K562 (cell line): Measurements from ENCODE around the gene PCDH1. TPM values are rescaled to one million over a fixed set of nuclear protein-coding genes. Genes with fewer than 3 reads are reported as not detected.

Experiments
- EWSR1 ChIP-seq: fragments of 450-650 bp; IDR thresholded peaks from 2 replicates; pipeline ENCODE4 v1.6.1; 2018; ENCODE audit warnings: borderline replicate concordance, mild to moderate bottlenecking, low read depth, moderate library complexity; ENCODE audit not compliant: partially characterized antibody
- FOXA3 ChIP-seq, 2 experiments: fragments of 450-650 bp in 1 of 2; sonication (generic) in 1 of 2; formaldehyde crosslinking; IDR thresholded peaks in 1 of 2; conservative IDR thresholded peaks in 1 of 2; 2 replicates each; pipeline versions ENCODE4 v1.4.0 to v1.8.0; 2020 to 2022; ENCODE audit warnings: mild to moderate bottlenecking in 2 of 2, missing genetic modification reagents in 1 of 2
- GTF2E2 ChIP-seq: fragments of 200-800 bp; sonication (Bioruptor generic); IDR thresholded peaks from 2 replicates; pipeline ENCODE4 v1.6.1; 2016; ENCODE audit warnings: missing genetic modification characterization, missing compliant biosample characterization
- HDAC3 ChIP-seq: fragments of 450-650 bp; IDR thresholded peaks from 2 replicates; pipeline ENCODE4 v1.6.1; 2018; ENCODE audit warnings: borderline replicate concordance, mild to moderate bottlenecking, moderate library complexity; ENCODE audit not compliant: partially characterized antibody
- HMBOX1 ChIP-seq: sonication (generic); IDR thresholded peaks from 2 replicates; pipeline ENCODE4 v1.6.1; 2016
- HNRNPK ChIP-seq: fragments of 200-400 bp; formaldehyde crosslinking; IDR thresholded peaks from one replicate; pipeline ENCODE4 v1.6.1; 2018; ENCODE audit warnings: mild to moderate bottlenecking, low read depth, low read length; ENCODE audit not compliant: poor library complexity, severe bottlenecking
- NCOA6 ChIP-seq: fragments of 450-650 bp; IDR thresholded peaks from 2 replicates; pipeline ENCODE4 v1.6.1; 2017; ENCODE audit warnings: mild to moderate bottlenecking
- PRDM10 ChIP-seq: fragments of 450-650 bp; IDR thresholded peaks from 2 replicates; pipeline ENCODE4 v1.6.1; 2018; ENCODE audit not compliant: partially characterized antibody
- PRMT5 ChIP-seq: sonication (generic); formaldehyde crosslinking; IDR thresholded peaks from 2 replicates; pipeline ENCODE4 v1.5.0; 2020; ENCODE audit warnings: missing genetic modification reagents
- RAD21 ChIP-seq, 2 experiments: fragments of 250-450 bp in 1 of 2; fragments of 450-650 bp in 1 of 2; sonication (Bioruptor Pico) in 1 of 2; formaldehyde crosslinking in 1 of 2; IDR thresholded peaks in 1 of 2; conservative IDR thresholded peaks in 1 of 2; 2 replicates each; pipeline versions ENCODE4 v1.4.0 to v1.8.0; 2020 to 2022; ENCODE audit warnings: mild to moderate bottlenecking in 2 of 2, moderate library complexity in 1 of 2
- SFPQ ChIP-seq: fragments of 200-400 bp; formaldehyde crosslinking; IDR thresholded peaks from 2 replicates; pipeline ENCODE4 v1.6.1; 2017; ENCODE audit warnings: mild to moderate bottlenecking, low read depth, low read length, moderate library complexity
- SLC30A9 ChIP-seq: fragments of 250-450 bp; sonication (Bioruptor Pico); IDR thresholded peaks from 2 replicates; pipeline ENCODE4 v1.8.0; 2022; ENCODE audit warnings: mild to moderate bottlenecking, moderate library complexity
- SMAD3 ChIP-seq: fragments of 450-650 bp; formaldehyde crosslinking; conservative IDR thresholded peaks from 2 replicates; pipeline ENCODE4 v1.4.0; 2020; ENCODE audit warnings: mild to moderate bottlenecking
- SMARCE1 ChIP-seq: fragments of 450-650 bp; IDR thresholded peaks from 2 replicates; pipeline ENCODE4 v1.7.1; 2016; ENCODE audit warnings: mild to moderate bottlenecking
- SUPT5H ChIP-seq: fragments of 450-650 bp; IDR thresholded peaks from 2 replicates; pipeline ENCODE4 v1.6.1; 2016
- TEAD2 ChIP-seq: fragments of 450-650 bp; IDR thresholded peaks from 2 replicates; pipeline ENCODE4 v1.6.1; 2016; ENCODE audit warnings: missing genetic modification characterization, control low read depth, missing compliant biosample characterization
- ZNF140 ChIP-seq: fragments of 250-450 bp; sonication (Bioruptor Pico); IDR thresholded peaks from 2 replicates; pipeline ENCODE4 v1.8.0; 2021; ENCODE audit warnings: moderate library complexity, mild to moderate bottlenecking, inconsistent platforms
- ZNF217 ChIP-seq: sonication (generic); formaldehyde crosslinking; IDR thresholded peaks from 2 replicates; pipeline ENCODE4 v1.8.0; 2022; ENCODE audit warnings: mild to moderate bottlenecking, missing genetic modification reagents
- ZNF408 ChIP-seq: fragments of 250-450 bp; sonication (Bioruptor Pico); IDR thresholded peaks from 2 replicates; pipeline ENCODE4 v1.4.0; 2020; ENCODE audit warnings: low read depth, mild to moderate bottlenecking, moderate library complexity
- ZNF586 ChIP-seq: fragments of 450-650 bp; formaldehyde crosslinking; conservative IDR thresholded peaks from 2 replicates; pipeline ENCODE4 v1.4.0; 2020; ENCODE audit warnings: mild to moderate bottlenecking, moderate library complexity
- polyA plus RNA-seq, 8 experiments: library from polyadenylated mRNA; depleted of rRNA in 4 of 8; stranded (reverse) in 5 of 8; unstranded in 3 of 8; fragments of >200 nt; fragmentation: Nextera tagmentation in 2 of 8; fragmentation: Illumina TruSeq in 1 of 8; extraction: Ambion mirVana in 2 of 8; extraction: Trizol in 1 of 8; gene quantifications; 2 replicates each; pipeline versions ENCODE4 v1.2.1 to v1.2.3, GENCODE V29; 2011 to 2014; ENCODE audit warnings: inconsistent platforms in 1 of 8, missing spikeins in 1 of 8
- total RNA-seq, 7 experiments: library from RNA; depleted of rRNA in 6 of 7; stranded (reverse); fragments of >200 nt in 6 of 7; fragmentation: Illumina TruSeq in 2 of 7; extraction: Trizol in 2 of 7; gene quantifications; 2 replicates each; pipeline versions ENCODE4 v1.2.1 to v1.2.3, GENCODE V29; 2011 to 2021; ENCODE audit warnings: low replicate concordance in 1 of 7

PCDH1 gene
- total and polyA plus RNA-seq, 9 of the 15 experiments (the other 6 are each of a cell fraction or from before 2014, with no cell fraction given), result 0.11 to 3.6 (median 1.9) TPM; not detected in 1

GRCh38 chr5:141878711-141879425 is 658 bp upstream of the PCDH1 start (continued):
- no peak for TF ChIP-seq SFPQ
- TF ChIP-seq SMAD3 (CRISPR knock-in tag), result no peak
- TF ChIP-seq ZNF586 (CRISPR knock-in tag), result no peak
- TF ChIP-seq ZNF140 (CRISPR knock-in tag), result no peak
- peak; percentile 32 for TF ChIP-seq PRDM10
- TF ChIP-seq PRMT5 (CRISPR knock-in tag), result no peak
- no peak for TF ChIP-seq EWSR1
- TF ChIP-seq HNRNPK, result no peak
- no peak for TF ChIP-seq SLC30A9 (CRISPR knock-in tag)
- TF ChIP-seq ZNF217 (CRISPR knock-in tag), result no peak
- TF ChIP-seq SUPT5H, result no peak
- TF ChIP-seq RAD21 (CRISPR knock-in tag; conservative IDR thresholded peaks at IDR 0.05 in 1 of 2, IDR thresholded peaks at IDR 0.05 in 1 of 2), result peak; percentile 84 to 93
- peak; percentile 22; the same call in 1 of the 2 replicates for TF ChIP-seq SMARCE1
- TF ChIP-seq HMBOX1, result no peak
- no peak for TF ChIP-seq TEAD2 (tag)
- TF ChIP-seq NCOA6, result no peak
- no peak for TF ChIP-seq GTF2E2 (tag)
- no peak for TF ChIP-seq ZNF408 (CRISPR knock-in tag)
- no peak for TF ChIP-seq FOXA3 (CRISPR knock-in tag; conservative IDR thresholded peaks at IDR 0.05 in 1 of 2, IDR thresholded peaks at IDR 0.05 in 1 of 2)
- TF ChIP-seq HDAC3, result no peak
